NCI-H1092 treated with DMSO at 0.1 percent for 48 hours (cell line): ENCODE data around the gene TIGD3.

Experiments
- DNase-seq: peaks from one replicate; lab custom pipeline; 2025; lab: John Stamatoyannopoulos, UW

TIGD3 gene, protein sequence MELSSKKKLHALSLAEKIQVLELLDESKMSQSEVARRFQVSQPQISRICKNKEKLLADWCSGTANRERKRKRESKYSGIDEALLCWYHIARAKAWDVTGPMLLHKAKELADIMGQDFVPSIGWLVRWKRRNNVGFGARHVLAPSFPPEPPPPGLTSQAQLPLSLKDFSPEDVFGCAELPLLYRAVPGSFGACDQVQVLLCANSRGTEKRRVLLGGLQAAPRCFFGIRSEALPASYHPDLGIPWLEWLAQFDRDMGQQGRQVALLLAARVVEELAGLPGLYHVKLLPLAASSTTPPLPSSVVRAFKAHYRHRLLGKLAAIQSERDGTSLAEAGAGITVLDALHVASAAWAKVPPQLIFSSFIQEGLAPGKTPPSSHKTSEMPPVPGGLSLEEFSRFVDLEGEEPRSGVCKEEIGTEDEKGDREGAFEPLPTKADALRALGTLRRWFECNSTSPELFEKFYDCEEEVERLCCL

DNA sequence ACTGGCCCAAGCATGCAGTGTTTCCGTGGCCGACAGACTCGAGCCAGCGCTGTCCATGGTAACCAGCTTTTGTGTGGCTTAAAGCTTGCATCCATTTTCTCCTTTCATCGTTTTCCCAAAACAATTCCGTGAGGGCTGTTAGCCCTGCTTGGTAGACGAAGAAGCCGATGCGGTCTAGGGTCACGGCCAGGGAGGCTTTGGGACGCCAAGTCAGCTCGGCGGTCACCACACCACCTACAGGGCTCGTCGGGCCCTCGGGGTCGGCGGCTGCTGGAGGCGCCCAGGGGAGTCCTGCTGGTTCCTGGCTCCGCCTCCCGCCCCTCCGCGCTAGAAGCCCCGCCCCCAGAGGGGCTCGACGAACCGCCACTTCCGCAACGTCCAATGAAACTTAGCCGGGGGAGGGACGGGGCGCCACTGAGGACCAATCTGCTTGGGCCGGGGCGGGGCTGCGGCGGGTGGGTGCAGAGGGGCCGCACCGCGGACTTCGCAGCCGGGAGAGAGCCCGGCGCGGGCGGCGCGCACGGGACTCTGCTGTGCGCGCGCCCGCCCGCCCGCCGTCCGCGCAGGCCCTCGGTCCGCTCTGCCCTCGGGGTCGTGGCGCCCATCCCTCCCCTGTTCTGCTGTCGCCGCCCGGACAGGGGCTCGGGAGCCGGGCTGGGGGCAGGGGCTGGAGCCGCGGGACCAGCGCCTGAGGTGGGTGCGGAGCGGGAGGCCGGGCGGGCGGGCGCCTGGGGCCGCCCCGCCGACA, at the start of gene TIGD3:
Gene TIGD3 (plus strand): TSS at position 487 of the 748 bp plus-strand sequence. CDS start 1,058 bp downstream, outside the sequence.
- DNase-seq: peak; percentile 99

DNA sequence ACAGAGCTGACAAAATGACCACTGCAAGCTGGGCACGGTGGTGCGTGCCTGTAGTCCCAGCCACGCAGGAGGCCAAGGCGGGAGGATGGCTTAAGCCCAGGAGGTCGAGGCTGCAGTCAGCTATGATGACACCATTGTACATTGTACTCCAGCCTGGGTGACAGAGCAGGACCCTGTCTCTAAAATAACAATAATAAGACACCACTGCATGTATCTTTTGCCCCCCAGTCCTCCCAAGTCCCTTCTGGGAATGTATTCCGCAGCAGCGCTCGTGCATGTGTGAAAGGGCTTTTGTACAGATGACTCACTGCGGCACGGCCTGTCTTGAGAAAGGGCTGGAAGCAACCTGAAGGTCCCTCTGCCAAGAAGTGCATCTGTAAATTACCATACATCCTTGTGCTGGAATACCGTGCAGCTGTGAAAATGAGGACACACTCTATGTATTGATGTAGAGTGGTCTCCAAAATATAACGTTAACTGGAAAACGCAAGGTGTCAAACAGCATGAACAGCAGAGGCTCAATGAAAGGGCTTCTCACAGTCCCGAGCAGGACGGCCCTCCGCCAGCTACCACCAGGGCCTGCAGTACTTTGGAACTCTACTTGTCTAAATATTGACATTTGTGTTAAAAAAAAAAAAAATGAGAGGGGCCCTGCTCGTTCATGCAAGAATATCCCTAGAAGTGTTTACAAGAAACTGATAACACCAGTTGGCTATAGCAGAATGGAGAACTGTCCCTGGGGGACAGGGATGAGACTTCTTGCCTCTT, 48.9 kb upstream of the TIGD3 start:
- DNase-seq: no peak

DNA sequence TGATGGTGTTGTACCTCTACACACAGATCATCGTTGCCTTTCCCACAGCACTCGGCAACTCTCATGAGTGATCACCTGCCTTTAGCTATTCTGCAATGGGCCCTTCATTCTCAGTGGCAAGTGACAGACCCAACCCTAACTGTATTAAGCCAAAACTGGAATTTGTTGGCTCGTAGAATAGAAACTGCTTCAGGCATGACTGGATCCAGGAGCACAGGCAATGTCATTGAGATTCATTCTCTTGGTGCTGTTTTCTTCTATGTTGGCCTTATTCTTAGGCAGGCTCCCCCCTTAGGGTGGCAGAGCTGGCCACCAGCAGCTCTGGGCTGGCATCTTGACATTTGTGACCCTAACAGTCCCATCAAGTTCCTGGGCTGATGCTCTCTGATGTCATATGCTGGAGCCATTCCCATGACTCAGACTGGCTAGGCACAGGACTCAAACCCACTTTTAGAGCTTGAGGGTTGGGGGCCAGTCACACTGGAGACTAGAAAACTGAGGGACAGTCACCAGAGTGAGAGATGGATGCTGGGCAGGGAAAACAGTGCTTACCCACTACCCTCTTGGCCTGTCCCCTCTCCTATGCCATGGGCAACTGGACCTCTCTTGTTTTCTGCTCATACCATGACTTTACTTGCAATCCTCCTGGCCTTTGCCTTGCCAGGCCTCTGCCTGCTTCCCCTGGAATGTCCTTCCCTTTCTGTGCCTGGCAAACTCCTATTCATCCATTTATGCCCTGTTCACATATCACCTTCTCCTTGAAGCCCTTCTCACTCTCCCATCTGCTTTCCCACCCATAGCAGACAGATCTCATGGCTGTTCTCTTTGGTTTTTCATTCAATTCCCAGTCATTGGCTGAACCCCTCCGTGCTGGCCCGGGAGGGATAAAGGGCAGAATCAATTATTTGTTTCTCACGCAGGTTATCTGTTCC, 47.0 kb upstream of the TIGD3 start:
- no peak for DNase-seq

DNA sequence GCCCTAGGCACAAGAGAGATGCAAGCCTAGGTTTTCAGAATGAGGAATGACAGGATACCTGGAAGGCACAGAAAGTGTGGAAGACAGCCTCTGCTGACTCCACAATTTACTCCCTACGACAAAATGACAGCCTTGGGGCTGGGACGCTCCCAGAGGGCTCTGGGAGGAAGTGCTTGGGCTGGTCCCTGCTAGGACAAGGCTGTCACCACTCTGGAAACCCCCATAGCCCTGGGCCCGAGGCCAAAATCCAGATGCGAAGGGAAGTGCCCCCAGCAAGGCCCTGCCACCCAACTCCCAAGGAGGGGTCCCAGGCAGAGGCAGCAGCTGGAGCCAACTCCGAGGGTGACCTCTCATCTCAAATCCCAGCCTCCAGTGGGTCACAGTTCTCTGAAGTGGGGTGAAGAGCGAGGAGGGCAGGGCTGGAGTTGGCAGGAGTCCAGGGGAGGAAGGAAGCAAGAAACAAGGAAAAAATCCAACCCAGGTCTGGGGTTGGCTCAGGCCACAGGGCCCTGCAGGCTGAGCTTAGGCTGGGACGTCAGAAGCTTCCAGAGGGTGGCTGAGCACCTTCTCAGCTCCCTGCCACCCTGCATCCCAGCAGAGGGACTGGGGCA, 46.2 kb upstream of the TIGD3 start:
- DNase-seq: no peak

DNA sequence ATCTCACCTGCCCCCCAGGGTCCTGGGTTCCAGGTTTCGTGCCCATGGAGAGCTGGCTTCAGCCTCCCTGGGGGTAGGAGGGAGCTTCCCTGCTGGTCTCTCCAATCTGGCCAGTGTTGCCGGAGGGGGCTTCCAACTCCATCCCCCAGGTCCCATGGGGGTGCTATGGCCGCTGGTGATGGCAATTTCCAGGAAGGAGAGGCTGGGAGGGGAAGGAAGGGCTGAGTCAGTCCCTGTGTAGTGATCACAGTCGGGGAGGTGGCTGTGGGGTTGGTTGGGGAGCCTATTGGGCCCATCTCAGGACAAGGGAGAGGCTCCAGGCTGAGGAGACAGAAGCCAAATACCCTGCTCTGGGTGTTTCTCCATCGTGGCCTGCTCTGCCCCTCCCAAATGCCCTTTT, 45.5 kb upstream of the TIGD3 start:
- DNase-seq: no peak

DNA sequence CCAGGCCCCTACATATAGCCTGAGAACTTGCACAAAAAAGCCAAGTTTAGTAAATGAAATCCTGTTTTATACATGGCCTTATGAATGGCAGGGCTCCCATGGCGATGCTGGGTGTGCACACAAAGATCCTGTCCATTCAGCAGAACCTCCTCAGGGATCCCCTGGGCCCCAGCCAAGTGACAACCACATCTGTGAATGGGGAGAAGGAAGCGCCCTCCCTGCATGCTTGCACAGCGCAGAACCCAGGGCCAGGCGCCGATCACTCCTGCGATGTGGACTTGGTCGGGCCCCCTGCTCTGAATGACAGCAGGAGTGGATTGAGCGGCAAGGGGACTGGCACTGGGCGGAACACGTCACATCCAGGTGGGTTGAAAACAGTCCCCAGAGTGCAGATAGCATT, 44.3 kb upstream of the TIGD3 start:
- no peak for DNase-seq

DNA sequence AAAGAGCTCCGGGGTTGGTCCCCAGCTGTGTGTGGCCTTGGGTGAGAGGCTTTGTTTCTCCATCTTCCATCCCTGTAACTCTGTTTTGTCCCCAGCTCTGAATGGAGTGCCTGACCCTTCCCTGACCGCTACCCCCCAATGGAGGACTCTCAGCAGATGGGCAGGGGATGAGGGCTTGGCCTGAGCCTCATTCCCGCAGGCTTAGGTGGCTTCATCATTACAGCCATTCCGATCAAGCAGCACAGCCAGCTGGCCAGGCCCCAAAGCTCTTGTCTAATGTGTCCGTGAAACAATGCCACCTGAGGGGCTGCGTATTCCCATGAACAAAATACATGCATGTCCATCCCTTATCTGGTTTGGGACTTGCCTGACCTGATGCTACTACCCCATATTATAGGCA, 43.8 kb upstream of the TIGD3 start:
- peak; percentile 20 for DNase-seq

DNA sequence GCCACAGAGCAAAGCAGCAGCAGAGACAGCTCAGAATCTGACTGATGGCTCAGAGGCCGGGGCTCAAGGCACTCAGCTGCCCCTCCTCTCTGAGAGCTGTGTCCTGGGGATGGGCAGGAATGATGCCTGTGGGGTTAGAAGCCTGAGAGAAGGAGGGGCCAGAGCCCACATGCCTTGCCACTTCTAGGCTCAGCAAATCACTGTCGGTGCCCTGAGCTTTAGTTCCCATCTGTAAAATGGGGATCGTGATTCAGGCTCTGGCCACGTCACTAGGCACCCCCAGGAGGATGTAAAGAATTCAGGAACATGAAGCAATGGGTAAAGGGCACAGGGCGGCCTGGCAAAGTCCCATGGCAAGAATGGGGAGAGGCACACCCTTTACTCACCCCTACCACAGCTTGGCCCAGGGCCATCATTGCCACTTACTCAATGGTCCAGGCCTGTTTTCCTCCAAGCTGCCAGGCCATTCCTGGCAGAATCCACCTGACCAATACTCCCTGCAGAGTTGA, 43.3 kb upstream of the TIGD3 start:
- no peak for DNase-seq

DNA sequence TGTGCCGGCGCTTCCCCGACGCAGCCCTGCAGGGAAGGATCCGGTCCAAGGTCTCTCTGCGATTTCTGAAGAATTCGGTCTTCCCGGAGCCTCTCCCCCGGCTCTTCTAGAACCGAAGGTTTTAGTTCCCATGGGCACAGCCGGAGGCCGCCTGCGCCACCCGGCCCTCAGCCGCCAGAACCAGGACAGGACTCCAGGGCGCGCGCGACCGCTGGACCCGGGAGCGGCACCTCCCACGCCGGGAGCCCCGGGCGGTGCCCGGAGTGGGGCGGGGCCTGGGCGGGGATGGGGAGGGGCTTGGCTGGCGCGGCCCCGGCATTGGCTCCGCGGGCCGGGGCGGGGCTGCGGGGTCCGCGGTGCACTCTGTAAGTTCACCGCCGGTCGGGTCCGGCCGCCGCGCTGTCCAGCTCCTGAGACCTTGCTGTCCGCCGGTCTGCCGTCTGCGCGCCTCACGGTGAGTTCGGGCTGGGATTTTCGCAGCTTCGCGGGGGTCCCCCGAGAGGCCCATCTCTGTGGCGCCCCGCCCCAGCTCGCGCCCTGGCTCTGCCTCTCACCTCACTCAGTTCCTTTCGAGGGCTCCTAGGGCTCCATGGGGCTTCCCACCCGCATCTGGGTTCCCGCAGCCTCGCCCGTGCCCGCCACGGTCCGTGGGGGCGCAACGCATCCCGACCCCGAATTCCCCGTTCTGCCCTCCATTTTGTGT, 39.9 kb upstream of the TIGD3 start, which contains the start of gene CDC42EP2:
Gene CDC42EP2 (plus strand): TSS at position 366 of the 703 bp plus-strand sequence. CDS start 6,033 bp downstream, outside the sequence.
- DNase-seq: peak; percentile 37

DNA sequence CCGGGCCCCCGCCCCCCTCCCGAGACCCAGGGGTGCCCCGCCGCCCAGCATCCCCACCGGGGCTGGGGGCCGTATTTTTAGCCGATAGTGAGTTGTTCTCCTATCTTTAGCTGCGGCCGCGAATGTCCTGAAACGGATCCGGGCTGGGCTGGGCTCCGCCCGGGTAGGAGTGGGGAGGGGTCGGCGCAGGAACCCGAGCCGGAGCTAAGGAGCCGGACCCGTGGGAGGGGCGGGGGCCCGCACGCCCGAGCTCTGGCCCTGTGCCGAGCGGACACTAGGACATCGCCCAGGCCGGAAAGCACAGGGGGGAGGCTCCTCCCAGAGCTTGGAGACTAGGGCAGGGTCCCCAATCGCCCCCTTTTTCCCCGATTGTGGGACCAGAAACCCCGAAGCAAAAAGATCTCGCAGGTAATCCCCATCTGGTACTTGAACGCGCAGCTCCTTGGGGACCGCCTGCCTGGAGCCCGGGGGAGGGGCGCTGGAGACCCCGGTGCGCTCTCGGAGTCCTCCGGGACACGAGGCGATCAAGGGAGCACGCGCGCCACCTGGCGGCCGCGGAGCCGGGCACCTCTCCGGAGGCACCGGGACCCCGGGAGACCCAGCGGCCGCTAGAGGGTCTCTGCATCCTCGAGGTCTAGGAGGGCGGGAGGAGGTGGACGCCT, 39.2 kb upstream of the TIGD3 start:
- peak; percentile 69 for DNase-seq

DNA sequence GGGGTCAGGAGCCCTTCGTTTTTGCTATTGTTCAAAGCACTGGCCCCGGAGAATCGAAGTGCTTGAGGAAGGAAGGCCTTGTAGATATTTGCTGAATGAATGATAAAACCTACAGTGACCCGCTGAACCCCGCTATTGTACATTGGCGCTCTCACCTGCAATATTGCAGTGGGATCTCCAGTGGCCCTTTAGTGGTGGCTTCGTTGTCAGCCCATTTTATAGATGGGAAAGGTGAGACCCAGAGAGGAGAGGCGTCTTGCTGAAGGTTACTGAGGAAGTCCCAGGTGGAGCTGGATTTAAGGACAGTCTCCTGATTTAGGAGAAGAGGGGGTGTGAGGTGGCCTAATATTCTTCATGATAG, 38.7 kb upstream of the TIGD3 start:
- DNase-seq: no peak

DNA sequence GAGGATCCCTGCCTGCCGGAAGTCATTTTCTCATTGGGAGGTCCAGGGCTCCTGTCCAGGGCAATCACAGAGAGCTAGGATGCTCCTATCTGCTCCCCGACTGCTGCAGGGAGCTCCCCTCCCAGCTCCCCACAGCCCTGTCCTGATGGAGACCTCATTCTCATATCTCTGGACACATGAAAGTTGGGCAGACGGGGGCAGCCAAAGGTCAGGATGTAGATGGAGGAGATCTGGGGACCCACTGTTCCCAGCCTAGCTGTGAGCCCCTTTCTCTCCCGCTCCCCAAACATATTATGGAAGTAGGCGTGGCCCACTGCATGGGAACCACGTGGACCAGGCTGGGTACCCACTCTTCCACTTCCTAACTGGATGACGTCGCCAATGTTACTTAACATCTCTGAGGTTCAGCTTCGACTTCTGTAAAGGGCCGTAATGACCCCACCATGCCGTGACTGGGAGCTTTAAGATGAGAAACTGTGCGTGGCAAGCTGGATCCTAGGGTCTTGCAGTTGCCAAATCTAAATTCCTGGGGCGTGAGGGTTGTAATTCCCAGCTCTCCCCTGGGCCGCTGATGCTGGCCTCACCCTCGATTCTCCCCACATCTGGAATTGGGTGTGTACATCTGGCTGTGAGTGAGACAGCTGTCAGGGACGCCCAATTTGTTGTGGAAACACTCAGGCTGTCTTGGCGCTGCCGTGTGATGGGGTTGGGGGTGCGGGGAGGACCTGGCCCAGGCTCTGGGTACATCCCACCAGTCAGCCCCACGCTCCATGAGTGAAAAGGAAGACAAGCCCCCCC, 38.1 kb upstream of the TIGD3 start:
- DNase-seq: no peak

DNA sequence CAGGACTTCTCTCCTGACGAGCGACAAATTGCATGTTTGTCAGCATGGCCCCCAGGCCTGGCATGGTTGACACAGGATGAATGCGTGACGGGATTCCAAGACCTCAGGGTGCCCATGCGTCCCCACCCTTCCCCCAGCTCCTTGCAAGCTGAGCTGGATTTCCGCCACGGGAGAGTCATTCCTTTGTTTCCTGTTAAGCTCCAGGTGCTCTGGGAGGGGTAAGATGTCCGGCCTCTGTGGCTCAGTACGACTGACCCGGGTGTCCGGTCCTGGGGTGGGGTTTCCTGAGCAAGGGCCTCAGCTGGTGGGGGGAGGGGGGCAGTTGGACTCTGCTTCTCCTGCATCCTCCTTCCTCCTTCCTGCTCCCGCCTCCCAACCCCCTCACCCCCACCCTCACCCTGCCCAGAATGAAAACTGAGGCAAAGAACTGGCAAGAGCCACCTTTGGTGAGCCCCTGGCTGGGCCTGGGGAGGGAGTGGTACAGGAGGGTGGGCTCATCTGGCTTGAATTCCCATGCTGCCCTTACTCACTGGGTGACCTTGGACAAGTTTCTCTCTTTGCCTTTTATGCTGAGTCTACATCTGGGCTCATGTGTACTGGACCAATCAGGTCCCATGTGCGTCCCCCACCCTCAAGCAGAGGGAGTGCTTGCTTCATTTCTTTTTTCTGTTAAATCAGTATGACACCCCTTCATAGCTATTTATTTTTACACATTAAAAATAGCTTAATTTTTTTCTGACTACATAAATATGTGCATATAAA, 37.3 kb upstream of the TIGD3 start:
- DNase-seq: no peak

DNA sequence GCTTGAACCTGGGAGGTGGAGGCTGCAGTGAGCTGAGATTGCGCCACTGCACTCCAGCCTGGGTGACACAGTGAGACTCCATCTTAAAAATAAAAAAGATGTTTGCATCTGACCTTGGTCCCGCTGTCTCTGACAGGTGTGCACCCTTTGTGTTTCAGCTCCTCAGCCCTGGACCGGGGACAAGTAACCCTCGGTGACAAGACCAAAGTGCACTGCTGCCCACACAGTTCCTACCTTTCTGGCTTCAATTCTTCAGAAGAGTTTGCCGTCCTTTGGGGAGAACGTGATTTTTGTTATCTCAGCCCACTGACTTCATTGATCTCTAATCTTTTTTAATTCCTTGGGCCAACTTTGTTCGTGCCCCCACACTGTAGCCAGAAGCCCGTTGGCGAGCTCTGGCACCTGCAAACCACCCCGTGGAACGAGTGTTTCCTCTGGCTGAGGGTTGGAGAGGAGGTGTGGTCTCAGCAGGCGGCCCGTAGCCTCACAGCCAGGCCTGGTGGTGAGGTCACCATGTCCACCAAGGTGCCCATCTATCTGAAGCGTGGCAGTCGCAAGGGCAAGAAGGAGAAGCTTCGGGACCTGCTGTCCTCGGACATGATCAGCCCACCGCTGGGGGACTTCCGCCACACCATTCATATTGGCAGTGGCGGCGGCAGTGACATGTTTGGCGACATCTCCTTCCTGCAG, 34.0 kb upstream of the TIGD3 start:
- DNase-seq: no peak

DNA sequence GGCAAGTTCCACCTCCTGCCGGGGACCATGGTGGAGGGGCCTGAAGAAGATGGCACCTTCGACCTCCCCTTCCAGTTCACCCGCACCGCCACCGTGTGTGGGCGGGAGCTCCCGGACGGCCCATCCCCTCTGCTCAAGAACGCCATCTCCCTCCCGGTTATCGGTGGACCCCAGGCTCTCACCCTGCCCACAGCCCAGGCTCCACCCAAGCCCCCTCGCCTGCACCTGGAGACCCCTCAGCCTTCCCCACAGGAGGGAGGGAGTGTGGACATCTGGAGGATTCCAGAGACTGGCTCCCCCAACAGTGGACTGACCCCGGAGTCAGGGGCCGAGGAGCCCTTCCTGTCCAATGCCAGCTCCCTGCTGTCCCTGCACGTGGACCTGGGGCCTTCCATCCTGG, 33.5 kb upstream of the TIGD3 start:
- DNase-seq: no peak

DNA sequence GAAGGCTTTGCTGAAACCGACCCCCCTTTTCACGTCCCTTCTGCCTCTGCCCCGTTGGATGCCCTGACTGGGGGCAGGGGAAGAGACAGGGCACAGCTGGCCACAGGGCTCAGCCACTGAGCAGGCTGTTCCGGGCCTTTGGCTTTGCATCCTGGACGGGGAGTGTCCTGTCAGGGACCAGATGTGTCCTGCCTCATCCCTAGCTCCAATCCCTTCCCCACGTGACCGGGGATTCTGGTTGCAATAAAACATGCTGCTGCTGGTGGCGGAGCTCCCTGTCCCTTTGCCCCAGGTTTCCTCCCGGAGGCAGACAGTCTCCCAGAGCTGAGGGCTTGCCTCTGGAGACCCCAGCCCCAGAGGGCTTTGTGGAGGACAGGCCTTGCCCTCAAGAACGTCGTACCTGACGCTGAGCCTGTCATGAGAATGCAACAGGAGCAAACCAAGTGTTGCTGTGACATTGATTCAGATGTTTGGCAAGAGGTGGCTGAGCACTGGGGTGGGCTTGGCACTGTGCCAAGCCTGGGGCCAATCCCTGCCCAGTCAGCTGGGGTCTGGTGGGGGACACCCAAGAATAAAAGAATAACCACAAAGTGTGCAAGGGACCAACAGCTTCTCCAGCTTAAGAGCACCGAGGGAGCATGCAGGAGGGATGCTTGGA, 32.6 kb upstream of the TIGD3 start:
- no peak for DNase-seq

DNA sequence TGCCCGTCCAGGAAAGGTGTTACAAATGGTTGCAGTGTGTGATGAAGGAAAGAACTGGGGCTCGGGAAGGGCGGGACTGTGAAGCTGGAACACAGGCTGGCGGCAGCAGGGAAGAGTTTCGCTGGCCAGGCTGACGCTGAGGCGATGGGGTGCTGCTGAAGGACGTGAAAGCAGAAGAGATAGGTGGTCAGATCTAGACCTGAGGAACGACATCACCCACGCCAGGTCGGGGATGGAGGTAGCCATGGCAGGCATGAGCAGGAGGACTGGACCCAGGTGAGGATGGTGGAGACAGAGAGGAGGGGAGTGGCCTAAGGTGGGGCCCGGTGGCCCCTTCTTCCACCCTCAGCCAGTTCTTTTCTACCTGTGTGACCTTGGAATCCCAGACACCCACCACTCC, 30.7 kb upstream of the TIGD3 start:
- DNase-seq: no peak
